ENCODE data around the gene GRK2. TPM values are rescaled to one million over a fixed set of nuclear protein-coding genes. Genes with fewer than 3 reads are reported as not detected.

The GRK2 gene
- total and polyA plus RNA-seq, 10 donors, result 119 to 301 (median 261) TPM

GRCh38 chr11:67300756-67301312, 34.6 kb downstream of the GRK2 start:
- H3K36me3 ChIP-seq, result peaks cover 0 to 70% (median 53%) of the 10 kb centered on the region in 6 donors
- DNase-seq, result peak; percentile 76
- no peak overlapping the region for H3K4me3 ChIP-seq
- H3K27me3 ChIP-seq (replicated peaks in 1 of 7), result no peaks in the 10 kb centered on the region
- H3K9me3 ChIP-seq, result peaks cover 2 to 12% (median 9%) of the 10 kb centered on the region in 8 donors
- no peak for TF ChIP-seq POLR2A (IDR thresholded peaks at IDR 0.05)
- no peak for TF ChIP-seq CTCF (IDR thresholded peaks at IDR 0.05 in 8 of 11, conservative IDR thresholded peaks at IDR 0.05 in 3 of 11)
- TF ChIP-seq POLR2AphosphoS5 (IDR thresholded peaks at IDR 0.05), result peak in 1 of 3 donors; percentile 48
- WGBS, 5 donors, result 88 to 97% (median 92%) methylated on average over 14 to 22 of the region's 22 CpGs
- H3K4me1 ChIP-seq, result peaks cover 12 to 64% (median 33%) of the 10 kb centered on the region in 6 donors
- intact Hi-C loops (cut with DNase I; ENCODE audit: low total_unique reads), result no loop called here
- H3K27ac ChIP-seq, result no peak overlapping the region

GRCh38 chr11:67301313-67301921, 35.1 kb downstream of the GRK2 start:
- intact Hi-C loops (cut with DNase I; ENCODE audit: low total_unique reads), result no loop called here
- no peak for TF ChIP-seq POLR2A (IDR thresholded peaks at IDR 0.05)
- peak in 1 of 3 donors; percentile 43 for TF ChIP-seq POLR2AphosphoS5 (IDR thresholded peaks at IDR 0.05)
- no peak for TF ChIP-seq CTCF (IDR thresholded peaks at IDR 0.05 in 8 of 11, conservative IDR thresholded peaks at IDR 0.05 in 3 of 11)
- DNase-seq, result peak; percentile 78
- Histone ChIP-seq H3K4me3 (no peak overlapping the region), H3K27me3 (replicated peaks in 1 of 7) (no peaks in the 10 kb centered on the region), H3K36me3 (peaks cover 0 to 64% (median 52%) of the 10 kb centered on the region in 6 donors), H3K4me1 (peaks cover 12 to 64% (median 33%) of the 10 kb centered on the region in 6 donors), H3K27ac (peak overlapping the region in 3 of 8 donors; percentile 88 to 96 (median 91)), H3K9me3 (peaks cover 0 to 6% (median 3%) of the 10 kb centered on the region in 8 donors)
- 89 to 96% (median 91%) methylated on average over 14 to 28 of the region's 28 CpGs for WGBS, 5 donors

GRCh38 chr11:67301951-67302516, 35.8 kb downstream of the GRK2 start:
- intact Hi-C loops (cut with DNase I; ENCODE audit: low total_unique reads), result no loop called here
- no peaks in the 10 kb centered on the region for H3K27me3 ChIP-seq (replicated peaks in 1 of 7)
- peak; percentile 81 for DNase-seq
- TF ChIP-seq POLR2AphosphoS5 (IDR thresholded peaks at IDR 0.05) (peak in 1 of 3 donors; percentile 2), CTCF (IDR thresholded peaks at IDR 0.05 in 8 of 11, conservative IDR thresholded peaks at IDR 0.05 in 3 of 11) (no peak)
- peaks cover 12 to 64% (median 33%) of the 10 kb centered on the region in 6 donors for H3K4me1 ChIP-seq
- H3K4me3 ChIP-seq, result peak overlapping the region in 1 of 8 donors; percentile 91
- 67 to 81% (median 69%) methylated on average over 13 to 15 of the region's 15 CpGs for WGBS, 5 donors
- H3K36me3 ChIP-seq, result peaks cover 0 to 60% (median 47%) of the 10 kb centered on the region in 6 donors
- H3K9me3 ChIP-seq, result no peaks in the 10 kb centered on the region
- H3K27ac ChIP-seq, result peak overlapping the region in 6 of 8 donors; percentile 74 to 96 (median 88)

All from spleen (tissue), 11 donors.